Type B pancreatic cell (in vitro differentiated cells): ENCODE results near the gene TPRN. TPM values are rescaled to one million over a fixed set of nuclear protein-coding genes. Genes with fewer than 3 reads are reported as not detected.

Experiments used
- DNase-seq: peaks from one replicate; pipeline ENCODE4 v3.0.0; 2021; ENCODE audit warnings: mixed read lengths; ENCODE audit not compliant: unreplicated experiment; ENCODE audit errors: extremely low spot score
- H3K27ac Mint-ChIP-seq: 2 replicates; pipeline ENCODE4 v1.8.0; 2021; ENCODE audit warnings: mild to moderate bottlenecking, mixed read lengths
- H3K27me3 Mint-ChIP-seq: 2 replicates; pipeline ENCODE4 v1.8.0; 2021; ENCODE audit warnings: mixed read lengths
- H3K36me3 Mint-ChIP-seq: 2 replicates; pipeline ENCODE4 v1.8.0; 2021; ENCODE audit warnings: mixed read lengths
- H3K4me1 Mint-ChIP-seq: one replicate; pipeline ENCODE4 v1.8.0; 2021; ENCODE audit warnings: mixed read lengths; ENCODE audit not compliant: unreplicated experiment
- H3K4me3 Mint-ChIP-seq: 2 replicates; pipeline ENCODE4 v1.8.0; 2021; ENCODE audit warnings: mild to moderate bottlenecking, mixed read lengths
- H3K9me3 Mint-ChIP-seq: 2 replicates; pipeline ENCODE4 v1.8.0; 2021; ENCODE audit warnings: mixed read lengths
- CTCF ChIP-seq: fragments of 200-600 bp; sonication (generic); conservative IDR thresholded peaks from 2 replicates; pipeline ENCODE4 v1.5.0; 2021; ENCODE audit warnings: antibody characterized with exemption, mild to moderate bottlenecking
- total RNA-seq: library from RNA; stranded (reverse); gene quantifications from 2 replicates; pipeline ENCODE4 v1.2.1, GENCODE V29; 2021; ENCODE audit warnings: low replicate concordance

TPRN gene
- total RNA-seq, 1 donor from 2014 or later: 24.1 TPM

DNA sequence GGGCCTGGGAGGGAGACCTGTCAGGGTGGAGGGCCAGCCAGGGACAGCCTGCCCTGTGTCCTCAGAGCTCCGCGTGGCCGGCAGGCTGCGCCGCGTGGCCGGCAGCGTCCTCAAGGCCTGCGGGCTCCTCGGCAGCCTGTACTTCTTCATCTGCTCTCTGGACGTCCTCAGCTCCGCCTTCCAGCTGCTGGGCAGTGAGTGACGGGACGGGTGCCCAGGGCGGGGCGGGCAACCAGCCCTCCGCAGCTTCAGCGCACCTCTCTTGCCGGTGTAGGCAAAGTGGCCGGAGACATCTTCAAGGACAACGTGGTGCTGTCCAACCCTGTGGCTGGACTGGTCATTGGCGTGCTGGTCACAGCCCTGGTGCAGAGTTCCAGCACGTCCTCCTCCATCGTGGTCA is 32.0 kb upstream of the TPRN start:
- no peak for TF ChIP-seq CTCF
- H3K4me1 Mint-ChIP-seq: peaks cover 3% of the 10 kb centered on the region
- no peak overlapping the region for H3K4me3 Mint-ChIP-seq
- H3K27me3 Mint-ChIP-seq: peaks cover 2% of the 10 kb centered on the region
- no peak overlapping the region for H3K27ac Mint-ChIP-seq
- no peak for DNase-seq
- H3K36me3 Mint-ChIP-seq: no peaks in the 10 kb centered on the region
- H3K9me3 Mint-ChIP-seq: no peaks in the 10 kb centered on the region

- DNase-seq: no peak
- Mint-ChIP-seq H3K4me1 (peaks cover 5% of the 10 kb centered on the region), H3K4me3 (no peak overlapping the region), H3K27ac (no peak overlapping the region), H3K36me3 (no peaks in the 10 kb centered on the region), H3K9me3 (no peaks in the 10 kb centered on the region), H3K27me3 (peaks cover 3% of the 10 kb centered on the region)
- TF ChIP-seq CTCF: no peak
Measured at GRCh38 chr9:137232101-137232500, 31.6 kb upstream of the TPRN start.

DNA sequence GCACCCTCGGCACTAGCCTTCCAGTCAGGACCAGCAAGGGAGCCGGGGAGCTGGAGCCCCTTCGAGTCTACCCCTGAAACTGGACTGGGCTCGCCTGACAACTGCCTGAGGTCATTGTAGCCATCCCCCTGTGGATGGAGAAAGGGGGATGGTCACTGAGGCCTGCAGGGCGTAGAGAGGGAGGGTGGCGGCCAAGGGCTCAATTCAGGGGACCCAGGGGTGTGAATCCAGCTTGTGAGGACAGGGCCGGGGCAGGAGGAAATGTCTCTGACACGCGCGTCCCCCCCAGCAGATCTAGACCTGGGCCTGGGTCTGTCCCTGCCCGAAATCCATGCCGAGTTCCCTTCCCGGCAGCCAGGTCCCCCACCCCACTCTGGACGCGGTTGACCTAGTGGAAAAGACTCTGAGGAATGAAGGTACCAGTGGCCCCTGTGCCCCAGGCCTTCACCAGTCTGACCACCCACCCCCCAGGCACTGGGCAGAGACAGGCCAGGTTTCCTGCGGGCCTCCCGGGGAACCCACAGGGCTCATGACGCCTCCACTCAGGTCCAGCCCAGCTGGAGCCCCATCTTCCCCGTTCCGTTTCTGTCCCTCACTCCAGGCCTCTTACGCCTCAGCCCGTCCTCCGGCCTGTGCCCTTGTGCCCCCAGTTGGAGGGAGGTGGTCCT is 31.0 kb upstream of the TPRN start:
- Mint-ChIP-seq H3K9me3 (no peaks in the 10 kb centered on the region), H3K36me3 (no peaks in the 10 kb centered on the region), H3K27me3 (peaks cover 3% of the 10 kb centered on the region), H3K4me1 (peaks cover 5% of the 10 kb centered on the region), H3K4me3 (no peak overlapping the region), H3K27ac (no peak overlapping the region)
- TF ChIP-seq CTCF: no peak
- DNase-seq: no peak

- no peak for DNase-seq
- no peaks in the 10 kb centered on the region for H3K9me3 Mint-ChIP-seq
- H3K4me3 Mint-ChIP-seq: no peak within 1 kb of the TSS
Measured at GRCh38 chr9:137230705-137231371, 30.3 kb upstream of the TPRN start, which contains the start of gene SLC34A3. Gene SLC34A3 (plus strand): TSS chr9:137230901. CDS start chr9:137231703, 802 bp downstream.

DNA sequence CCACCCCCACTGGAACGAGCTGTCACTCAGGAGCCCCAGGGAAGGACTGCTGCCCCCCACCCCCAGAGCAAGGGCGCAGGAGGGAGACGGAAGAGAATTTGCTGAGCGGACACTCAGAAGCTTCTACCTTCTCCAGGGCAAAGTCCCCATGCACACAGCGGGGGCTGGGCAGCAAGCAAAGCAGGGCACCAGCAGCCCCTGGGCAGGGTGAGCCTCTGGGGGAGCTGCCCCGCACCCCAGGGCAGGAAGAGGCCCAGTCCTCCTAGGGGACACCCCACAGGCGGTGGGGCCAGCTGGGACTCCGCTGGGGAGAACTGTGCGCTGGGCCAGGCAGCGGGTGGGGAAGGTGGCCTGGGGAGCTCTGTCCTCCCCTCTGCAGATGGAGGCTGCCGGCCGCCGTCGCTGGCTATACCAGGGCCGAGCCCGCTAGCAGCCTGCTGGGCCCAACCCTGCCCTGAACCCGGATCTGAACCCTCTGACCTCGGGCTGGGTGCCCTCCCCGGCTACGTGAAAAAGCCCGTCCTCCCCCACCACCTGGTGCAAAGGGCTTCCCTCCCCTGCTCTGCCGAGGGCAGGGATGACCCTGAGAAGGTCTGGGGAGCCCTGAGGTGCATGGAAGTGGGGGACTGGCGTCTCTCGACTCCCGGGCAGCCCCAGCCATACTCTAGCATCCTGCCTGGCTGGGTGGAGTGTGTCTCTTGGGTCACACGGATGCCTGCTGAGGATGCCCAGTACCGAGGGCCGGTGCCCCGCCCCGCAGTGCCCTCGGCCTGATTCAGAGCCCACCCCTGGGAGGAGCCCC is 29.6 kb upstream of the TPRN start:
- Mint-ChIP-seq H3K36me3 (no peaks in the 10 kb centered on the region), H3K27ac (no peak overlapping the region), H3K9me3 (no peaks in the 10 kb centered on the region), H3K4me3 (no peak overlapping the region), H3K4me1 (peaks cover 5% of the 10 kb centered on the region), H3K27me3 (peaks cover 3% of the 10 kb centered on the region)
- TF ChIP-seq CTCF: no peak
- no peak for DNase-seq

More at GRCh38 chr9:137230705-137231371, 30.3 kb upstream of the TPRN start, which contains the start of gene SLC34A3:
- TF ChIP-seq CTCF: no peak
- H3K36me3 Mint-ChIP-seq: no peaks in the 10 kb centered on the region
- H3K27ac Mint-ChIP-seq: no peak within 1 kb of the TSS
- peaks cover 3% of the 10 kb centered on the region for H3K27me3 Mint-ChIP-seq
- H3K4me1 Mint-ChIP-seq: peaks cover 5% of the 10 kb centered on the region
